GM21515 (cell line): ENCODE results near the gene MAP3K5.
"Not testable (repeated sequence)": the region's sequence is repeated elsewhere in the genome, so short reads cannot be mapped to it uniquely, and the experiment has no call there.

Experiments
- ATAC-seq: cut with Tn5 transposase; IDR thresholded peaks from one replicate; pipeline ENCODE4 v1.9.1; 2021; ENCODE audit not compliant: unreplicated experiment

The MAP3K5 gene

GRCh38 chr6:136728033-136728939 lies 64.0 kb downstream of the MAP3K5 start:
- no peak for ATAC-seq

- ATAC-seq, result no peak
Measured at GRCh38 chr6:136726837-136727557, 65.3 kb downstream of the MAP3K5 start.

GRCh38 chr6:136725124-136725523 lies 67.2 kb downstream of the MAP3K5 start:
- ATAC-seq, result no peak

GRCh38 chr6:136723780-136724179 lies 68.5 kb downstream of the MAP3K5 start:
- no peak for ATAC-seq

- ATAC-seq, result no peak
Measured at GRCh38 chr6:136721467-136721866, 70.8 kb downstream of the MAP3K5 start.

- peak; percentile 46 for ATAC-seq
Measured at GRCh38 chr6:136720045-136720770, 72.1 kb downstream of the MAP3K5 start.

- peak; percentile 37 for ATAC-seq
Measured at GRCh38 chr6:136719280-136720044, 72.8 kb downstream of the MAP3K5 start.

GRCh38 chr6:136718476-136718875 lies 73.8 kb downstream of the MAP3K5 start:
- ATAC-seq, result no peak

GRCh38 chr6:136717716-136717990 lies 74.6 kb downstream of the MAP3K5 start:
- peak; percentile 11 for ATAC-seq

- ATAC-seq, result peak; percentile 46
Measured at GRCh38 chr6:136716917-136717715, 75.2 kb downstream of the MAP3K5 start.

- ATAC-seq, result not testable (repeated sequence)
Measured at GRCh38 chr6:136712642-136713041, 79.6 kb downstream of the MAP3K5 start.

- ATAC-seq, result no peak
Measured at GRCh38 chr6:136711644-136712043, 80.6 kb downstream of the MAP3K5 start.

- ATAC-seq, result no peak
Measured at GRCh38 chr6:136710877-136711552, 81.3 kb downstream of the MAP3K5 start.

GRCh38 chr6:136709429-136709828 lies 82.8 kb downstream of the MAP3K5 start:
- no peak for ATAC-seq

GRCh38 chr6:136706430-136706829 lies 85.8 kb downstream of the MAP3K5 start:
- no peak for ATAC-seq

GRCh38 chr6:136703331-136703865 lies 88.9 kb downstream of the MAP3K5 start:
- no peak for ATAC-seq

- no peak for ATAC-seq
Measured at GRCh38 chr6:136701045-136701444, 91.2 kb downstream of the MAP3K5 start.

- ATAC-seq, result no peak
Measured at GRCh38 chr6:136699358-136699757, 92.9 kb downstream of the MAP3K5 start.

GRCh38 chr6:136696783-136697364 lies 95.4 kb downstream of the MAP3K5 start:
- no peak for ATAC-seq
